HG02943 (cell line): Measurements from ENCODE around the gene SRRD.

Source experiments
- ATAC-seq: cut with Tn5 transposase; IDR thresholded peaks from one replicate; pipeline ENCODE4 v1.9.1; 2021; ENCODE audit warnings: mild to moderate bottlenecking, low read depth, moderate library complexity; ENCODE audit not compliant: unreplicated experiment

The SRRD gene

GRCh38 chr22:26542831-26543230, 59.2 kb downstream of the SRRD start:
- no peak for ATAC-seq
